GM12801 (cell line): ENCODE results near the gene FAM193B.

Experiments
- TF ChIP-seq, protein P1 (sequence below): IDR thresholded peaks from one replicate; pipeline ENCODE4 v1.5.1; 2011; ENCODE audit warnings: control low read depth; ENCODE audit not compliant: insufficient read length; ENCODE audit errors: extremely low read depth

FAM193B gene

GRCh38 chr5:177490311-177490991 is 63.9 kb downstream of the FAM193B start:
- TF ChIP-seq, protein P1, sequence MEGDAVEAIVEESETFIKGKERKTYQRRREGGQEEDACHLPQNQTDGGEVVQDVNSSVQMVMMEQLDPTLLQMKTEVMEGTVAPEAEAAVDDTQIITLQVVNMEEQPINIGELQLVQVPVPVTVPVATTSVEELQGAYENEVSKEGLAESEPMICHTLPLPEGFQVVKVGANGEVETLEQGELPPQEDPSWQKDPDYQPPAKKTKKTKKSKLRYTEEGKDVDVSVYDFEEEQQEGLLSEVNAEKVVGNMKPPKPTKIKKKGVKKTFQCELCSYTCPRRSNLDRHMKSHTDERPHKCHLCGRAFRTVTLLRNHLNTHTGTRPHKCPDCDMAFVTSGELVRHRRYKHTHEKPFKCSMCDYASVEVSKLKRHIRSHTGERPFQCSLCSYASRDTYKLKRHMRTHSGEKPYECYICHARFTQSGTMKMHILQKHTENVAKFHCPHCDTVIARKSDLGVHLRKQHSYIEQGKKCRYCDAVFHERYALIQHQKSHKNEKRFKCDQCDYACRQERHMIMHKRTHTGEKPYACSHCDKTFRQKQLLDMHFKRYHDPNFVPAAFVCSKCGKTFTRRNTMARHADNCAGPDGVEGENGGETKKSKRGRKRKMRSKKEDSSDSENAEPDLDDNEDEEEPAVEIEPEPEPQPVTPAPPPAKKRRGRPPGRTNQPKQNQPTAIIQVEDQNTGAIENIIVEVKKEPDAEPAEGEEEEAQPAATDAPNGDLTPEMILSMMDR = no peak

DNA sequence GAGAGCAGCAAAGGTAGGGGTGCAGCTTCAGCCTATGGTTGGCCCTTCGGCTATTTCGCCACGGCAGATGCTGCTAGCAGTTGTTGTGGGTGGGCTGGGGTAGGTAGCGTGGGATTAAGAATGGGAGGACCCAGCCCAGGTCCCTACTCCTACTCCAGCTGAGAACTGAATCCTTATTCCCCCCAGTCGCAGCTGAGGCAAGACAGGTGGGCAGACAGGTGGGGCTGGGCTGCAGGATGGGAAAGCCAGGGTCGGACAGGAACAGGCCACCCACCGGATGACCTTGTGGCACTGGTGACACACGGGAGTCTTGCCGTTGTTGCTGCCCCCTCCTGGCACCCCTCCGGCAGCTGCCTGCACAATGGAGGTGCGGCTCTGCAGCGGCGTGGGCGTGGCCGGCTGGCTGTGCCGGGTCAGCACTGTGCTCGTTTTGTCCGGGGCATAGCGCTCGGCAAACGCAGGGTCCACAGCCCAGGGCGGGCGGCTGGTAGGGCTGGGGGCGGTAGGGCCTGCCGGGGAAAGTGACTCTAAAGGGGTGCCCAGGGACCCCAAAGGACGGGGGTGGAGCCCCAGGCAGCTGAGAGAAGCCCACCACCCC is 65.1 kb downstream of the FAM193B start:
- TF ChIP-seq, protein P1 = no peak

- TF ChIP-seq, protein P1 = no peak
Measured at GRCh38 chr5:177487975-177488374, 66.4 kb downstream of the FAM193B start.

DNA sequence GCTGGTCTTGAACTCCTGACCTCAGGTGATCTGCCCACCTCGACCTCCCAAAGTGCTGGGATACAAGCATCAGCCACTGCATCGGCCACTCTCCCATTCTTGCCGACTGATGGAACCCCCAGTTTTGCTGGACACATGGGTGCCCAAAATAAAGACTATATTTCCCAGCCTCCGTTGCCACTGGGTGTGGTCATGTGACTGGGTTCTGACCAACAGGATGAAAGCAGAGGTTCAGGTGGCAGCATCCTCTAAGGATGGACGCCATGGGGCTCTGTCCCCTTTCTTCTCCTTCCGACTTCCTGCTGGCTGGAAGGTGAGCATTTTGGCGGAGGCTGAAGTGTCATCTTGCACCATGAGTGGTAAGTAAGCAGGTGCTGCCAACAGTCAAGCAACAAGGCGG is 67.2 kb downstream of the FAM193B start:
- TF ChIP-seq, protein P1 = no peak

- TF ChIP-seq, protein P1 = no peak
Measured at GRCh38 chr5:177486256-177486655, 68.1 kb downstream of the FAM193B start.

DNA sequence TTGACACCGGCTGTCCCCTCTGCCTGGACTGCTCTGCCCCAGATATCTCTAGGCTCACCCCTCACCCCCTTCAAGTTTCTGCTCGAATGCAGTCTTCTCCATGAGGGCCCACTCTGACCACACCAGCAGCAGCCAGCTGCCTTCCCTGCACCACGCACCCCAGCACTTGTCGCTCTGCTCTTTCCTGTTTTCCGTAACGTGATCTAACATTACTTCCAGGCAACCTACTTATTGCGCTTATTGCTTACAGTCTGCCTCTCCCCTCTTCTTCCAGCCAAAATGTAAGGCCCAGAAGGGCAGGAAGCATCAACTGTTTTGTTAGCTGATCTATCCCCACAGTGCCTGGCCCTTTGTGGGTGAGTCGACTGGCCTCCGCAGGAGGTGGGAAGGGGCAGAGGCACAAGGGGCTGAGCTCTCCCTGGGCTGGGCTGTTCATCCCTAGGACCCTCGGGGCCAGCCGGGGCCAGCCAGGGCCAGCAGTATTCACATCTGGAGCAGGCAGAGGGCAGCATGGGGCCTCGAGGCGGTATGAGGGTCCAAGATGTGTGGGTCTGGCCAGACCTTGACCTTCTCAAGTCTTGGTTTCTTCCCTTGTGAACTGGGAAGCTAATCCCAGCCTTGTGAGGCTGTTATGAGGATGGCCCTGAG is 69.3 kb downstream of the FAM193B start:
- TF ChIP-seq, protein P1 = no peak

GRCh38 chr5:177483994-177484901 is 70.1 kb downstream of the FAM193B start:
- TF ChIP-seq, protein P1 = no peak
